Measurements from ENCODE around the gene LILRB2.
"Not testable (repeated sequence)": the region's sequence is repeated elsewhere in the genome, so short reads cannot be mapped to it uniquely, and the experiment has no call there.

LILRB2 gene

DNA sequence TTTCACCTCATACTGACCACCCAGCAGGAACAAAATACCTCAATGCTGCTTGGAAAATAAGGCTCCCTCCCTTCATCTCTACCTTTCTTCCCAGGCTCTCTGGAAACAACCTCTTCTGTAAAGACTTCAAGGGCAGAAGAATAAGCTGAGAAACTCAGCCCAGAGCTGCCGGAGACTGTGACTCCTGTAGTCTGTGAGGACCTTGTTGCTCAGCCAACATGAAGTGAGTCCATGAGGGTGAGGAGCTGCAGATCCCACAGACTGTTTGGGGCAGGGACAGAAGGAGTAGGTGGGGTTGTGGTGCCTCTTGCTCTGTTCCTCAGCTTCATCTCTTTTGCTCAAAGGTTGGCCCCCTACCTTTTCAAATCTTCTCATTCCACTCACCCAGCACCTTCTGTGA lies 24.2 kb upstream of the LILRB2 start:
- DNase-seq (ENCODE audit: low read depth), result no peak

DNA sequence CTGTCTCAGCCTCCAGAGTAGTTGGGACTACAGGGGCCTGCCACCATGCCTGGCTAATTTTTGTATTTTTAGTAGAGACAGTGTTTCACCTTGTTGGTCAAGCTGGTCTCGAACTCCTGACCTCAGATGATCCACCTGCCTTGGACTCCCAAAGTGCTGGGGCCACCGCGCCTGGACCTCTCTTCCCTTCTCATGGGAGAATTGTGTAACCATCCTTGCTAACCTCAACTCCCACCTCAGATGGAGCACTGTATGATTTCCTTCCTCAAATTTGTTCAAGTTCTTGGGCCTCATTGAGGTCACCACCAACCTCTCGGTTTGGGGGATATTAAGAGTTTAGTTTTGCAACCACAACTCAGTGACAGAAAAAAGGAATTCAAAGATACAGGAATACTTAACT lies 21.3 kb upstream of the LILRB2 start:
- no peak for DNase-seq (ENCODE audit: low read depth)

DNA sequence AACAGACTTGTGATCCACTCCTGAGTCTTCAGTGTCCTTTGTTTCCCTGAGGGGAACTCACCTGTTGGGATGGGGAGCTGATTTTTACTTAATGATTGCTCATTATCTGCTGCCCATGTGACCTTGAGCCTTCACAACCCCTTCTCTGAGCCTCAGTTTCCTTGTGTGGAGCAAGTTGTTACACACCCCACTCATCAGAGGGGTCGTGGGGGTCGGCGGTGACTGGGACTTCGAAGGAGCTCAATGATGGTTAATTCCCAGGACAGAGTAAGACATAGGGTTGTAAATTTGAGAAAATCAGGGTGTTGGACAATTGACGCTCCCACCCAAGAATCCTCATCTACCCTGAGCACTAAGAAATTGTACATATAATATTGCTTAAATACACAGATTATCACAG lies 18.6 kb upstream of the LILRB2 start:
- DNase-seq (ENCODE audit: low read depth), result no peak

DNA sequence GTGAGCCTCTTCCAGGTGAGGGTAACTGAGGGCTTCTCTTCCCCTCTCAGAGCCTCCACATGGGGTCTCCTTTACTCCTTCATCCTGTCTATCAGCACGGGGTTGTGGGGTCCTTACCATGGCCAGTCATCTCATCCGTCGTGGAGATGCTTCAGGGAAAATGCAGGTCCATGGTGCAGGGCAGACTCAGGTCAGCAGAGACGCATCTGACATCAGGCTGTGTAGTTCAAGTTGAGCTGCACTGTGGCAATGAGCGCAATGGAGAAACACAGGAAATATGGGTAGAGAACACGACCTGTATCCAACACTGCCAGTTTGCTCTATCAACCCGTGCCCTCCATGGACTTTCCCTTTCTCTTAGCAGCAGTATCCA lies 18.2 kb upstream of the LILRB2 start:
- DNase-seq (ENCODE audit: low read depth), result no peak

DNA sequence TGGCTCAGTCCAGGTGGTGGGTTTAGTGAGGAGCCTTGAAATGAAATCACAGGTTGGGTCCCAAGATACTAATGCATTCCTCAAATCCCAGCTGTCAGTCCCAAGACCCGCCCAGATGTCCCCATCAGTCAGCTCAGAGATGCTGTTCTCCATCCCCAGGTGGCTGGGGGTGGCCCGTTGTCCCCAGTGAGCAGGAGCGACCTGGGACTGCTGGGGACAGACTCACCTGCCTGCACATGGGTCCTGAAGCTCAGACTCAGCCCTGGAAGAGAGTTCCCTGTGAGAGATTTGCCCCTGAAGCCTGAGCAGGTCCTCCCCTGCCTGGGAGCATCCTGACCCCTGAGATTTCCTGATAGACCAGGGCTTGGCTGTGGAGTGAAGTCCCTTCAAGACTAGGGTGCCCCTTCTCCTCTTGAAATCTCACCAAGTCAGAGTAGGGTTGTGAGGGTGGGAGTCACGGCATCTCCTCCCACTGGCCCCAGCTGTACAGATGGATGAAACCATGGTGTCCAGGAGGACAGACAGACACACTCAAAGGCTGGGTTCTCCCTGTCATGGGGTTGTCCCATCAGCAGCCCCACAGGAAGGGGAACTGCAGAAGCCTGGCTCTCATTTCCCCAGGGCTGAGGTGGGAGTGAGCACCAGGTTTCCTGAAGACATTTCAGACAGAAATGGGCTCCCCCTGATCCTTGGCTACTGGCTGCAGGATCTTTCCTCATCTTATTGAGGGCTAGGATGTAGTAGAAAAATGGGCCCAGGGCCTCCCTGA lies 17.6 kb upstream of the LILRB2 start:
- no peak for DNase-seq (ENCODE audit: low read depth)

DNA sequence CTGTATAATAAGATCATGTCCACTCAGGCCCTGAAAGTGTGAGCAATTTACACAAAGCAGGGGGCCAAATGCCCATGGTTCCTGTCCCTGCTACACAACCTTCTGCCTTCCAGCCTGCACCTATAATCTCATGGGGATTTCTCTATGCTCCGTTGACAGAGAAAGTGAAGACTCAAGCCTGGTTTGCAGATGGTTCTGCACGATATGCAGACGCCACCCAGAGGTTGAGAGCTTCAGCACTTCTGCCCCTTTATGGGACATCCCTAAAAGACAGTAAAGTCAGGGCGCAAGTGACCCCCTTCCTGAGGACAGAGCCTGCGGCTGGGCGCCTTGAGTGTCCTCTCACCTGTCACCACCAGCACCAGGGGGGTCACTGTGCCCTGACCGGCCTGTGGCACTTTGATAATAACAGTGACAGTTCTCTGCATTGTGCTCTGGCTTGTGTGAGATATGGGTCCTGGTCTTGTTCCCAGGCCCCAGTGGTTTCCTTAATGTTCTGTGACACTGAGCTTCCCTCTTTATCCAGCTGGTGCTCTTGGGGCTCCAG lies 16.9 kb upstream of the LILRB2 start:
- no peak for DNase-seq (ENCODE audit: low read depth)

DNA sequence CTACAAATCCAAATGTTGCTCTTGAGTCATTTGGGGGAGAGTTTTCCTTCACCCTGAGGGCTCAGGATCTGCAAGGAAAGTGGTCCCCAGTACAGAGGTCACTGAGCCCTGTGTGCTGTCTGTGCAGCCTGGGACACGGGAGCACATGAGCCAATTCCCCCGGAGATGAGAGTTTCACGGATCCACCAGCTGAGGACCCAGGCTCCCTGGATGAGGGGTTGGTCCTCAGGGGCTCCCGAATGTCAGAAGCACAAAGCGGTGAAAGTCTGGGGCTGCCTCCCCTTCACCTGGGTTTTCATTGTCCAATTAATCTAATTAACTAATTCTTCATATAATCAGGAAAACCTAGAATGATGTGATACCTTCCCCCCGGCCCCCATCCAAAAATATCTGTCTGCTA lies 13.6 kb upstream of the LILRB2 start:
- no peak for DNase-seq (ENCODE audit: low read depth)

DNA sequence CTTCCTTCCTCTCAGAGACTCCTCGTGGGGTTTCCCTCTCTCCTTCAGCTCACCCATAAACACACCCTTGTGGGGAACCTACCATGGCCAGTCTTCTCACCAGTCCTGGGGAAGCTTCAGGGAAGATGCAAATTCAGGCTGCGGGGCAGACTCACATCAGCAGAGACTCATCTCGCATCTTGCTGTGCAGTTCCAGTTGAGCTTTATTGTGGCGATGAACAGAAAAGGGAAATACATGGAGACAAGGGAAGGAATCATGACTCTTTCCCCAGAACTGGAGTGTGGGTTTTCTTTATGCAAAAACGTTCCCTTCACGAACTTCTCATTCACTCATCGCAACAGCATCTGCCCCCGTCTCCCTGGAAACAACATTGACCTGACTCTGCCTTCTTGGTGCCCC lies 8.2 kb upstream of the LILRB2 start:
- DNase-seq (ENCODE audit: low read depth), result not testable (repeated sequence)

DNA sequence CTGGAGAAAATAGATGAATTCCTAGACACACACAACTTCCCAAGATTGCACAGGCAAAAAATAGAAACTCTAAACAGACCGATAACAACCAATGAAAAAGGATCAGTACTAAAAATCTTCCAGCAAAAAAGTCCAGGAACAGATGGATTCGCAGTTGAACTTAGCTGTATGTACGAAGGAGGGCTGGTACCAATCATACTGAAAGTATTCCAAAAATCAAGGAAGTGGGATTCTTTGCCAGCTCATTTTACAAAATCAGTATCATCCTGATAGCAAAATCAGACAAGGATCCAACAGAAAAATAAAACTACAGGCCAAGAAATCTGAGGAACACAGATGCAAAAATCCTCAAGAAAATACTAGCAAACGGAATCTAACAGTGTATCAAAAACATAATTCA lies 6.5 kb upstream of the LILRB2 start:
- no peak for DNase-seq (ENCODE audit: low read depth)

DNA sequence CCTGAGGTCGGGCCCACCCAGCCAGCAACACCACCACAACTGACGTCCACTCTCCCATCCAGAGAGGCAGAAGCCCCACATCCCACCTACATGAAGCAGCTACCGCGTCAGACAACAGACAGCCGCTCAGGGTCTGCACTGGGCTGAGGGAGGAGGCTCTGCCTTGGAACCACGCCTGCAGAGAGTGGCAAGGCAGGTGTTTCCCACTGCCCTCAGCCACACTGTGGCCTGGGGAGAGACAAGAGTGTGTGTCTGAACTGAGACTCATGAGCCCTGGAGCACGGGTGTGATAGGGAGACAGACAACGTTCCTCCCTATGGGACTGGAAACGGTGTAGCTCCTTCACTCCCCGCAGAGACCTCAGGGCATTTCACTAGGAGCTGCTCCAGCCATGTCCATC lies 5.4 kb upstream of the LILRB2 start:
- DNase-seq (ENCODE audit: low read depth), result not testable (repeated sequence)

DNA sequence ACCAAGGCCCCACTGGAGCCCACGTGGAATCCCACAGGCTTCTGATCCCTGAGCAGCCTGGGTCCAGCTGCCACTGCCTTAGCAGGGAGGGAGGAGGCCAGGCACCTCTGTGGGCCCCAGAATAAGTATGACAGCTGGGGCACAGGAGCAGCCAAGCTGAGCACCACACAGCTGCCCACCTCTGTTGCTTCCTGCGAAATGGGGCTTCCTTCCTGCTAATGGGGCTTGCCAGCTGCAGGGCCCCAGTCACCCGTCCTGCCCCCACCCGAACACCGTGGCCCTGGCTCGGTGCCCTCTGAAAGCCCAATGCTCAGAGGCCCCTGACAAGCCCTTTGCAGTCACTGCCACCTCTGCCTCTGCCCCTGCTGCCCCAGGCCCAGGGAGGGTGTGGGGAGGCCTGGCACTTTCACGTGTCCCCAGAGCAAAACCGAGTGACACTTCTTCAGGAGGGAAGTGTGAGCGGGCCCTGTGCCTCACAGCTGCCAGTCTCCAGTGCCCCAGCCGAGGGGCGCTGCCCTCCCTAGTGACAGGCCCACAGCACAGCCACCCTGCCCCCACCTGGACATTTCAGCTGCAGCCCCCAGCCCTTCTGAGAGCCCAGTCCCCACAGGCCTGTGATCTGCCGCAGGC lies 4.6 kb upstream of the LILRB2 start:
- DNase-seq (ENCODE audit: low read depth), result not testable (repeated sequence)

DNA sequence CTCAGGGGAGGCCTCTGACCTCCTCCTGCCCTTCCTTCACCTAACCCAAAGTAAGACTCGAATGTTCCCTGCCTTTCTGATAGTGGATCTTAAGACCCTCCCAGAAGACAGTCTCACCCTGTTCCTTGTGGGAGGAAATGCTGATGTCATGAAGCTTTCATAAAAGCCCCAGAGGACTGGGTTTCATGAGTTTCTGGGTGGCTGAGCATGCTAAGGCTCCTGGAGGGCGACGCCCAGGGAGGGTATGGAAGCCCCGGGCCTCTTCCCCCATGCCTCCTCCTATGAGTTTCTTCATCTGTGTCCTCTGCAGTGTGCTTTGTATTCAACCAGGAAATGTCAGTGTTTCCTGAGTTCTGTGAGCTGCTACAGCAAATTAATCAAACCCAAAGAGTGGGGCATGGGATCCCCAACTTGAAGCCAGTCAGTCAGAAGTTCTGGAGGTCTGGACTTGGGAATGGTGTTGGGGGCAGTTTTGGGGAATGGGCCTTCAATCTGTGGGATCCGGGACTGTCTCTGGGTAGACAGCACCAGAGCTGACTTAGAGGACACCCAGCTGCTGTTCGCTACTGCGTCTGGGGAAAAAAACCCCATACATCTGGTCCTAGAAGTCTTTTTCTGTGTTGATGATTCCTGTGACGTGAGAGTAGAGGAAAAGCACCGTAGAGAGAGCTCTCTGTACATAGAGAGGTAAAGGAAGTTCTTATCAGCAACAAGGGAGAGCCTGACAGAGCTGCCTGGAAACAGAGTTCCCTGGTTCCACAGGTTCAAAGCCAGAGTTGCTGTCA lies 2.0 kb upstream of the LILRB2 start:
- no peak for DNase-seq (ENCODE audit: low read depth)

DNA sequence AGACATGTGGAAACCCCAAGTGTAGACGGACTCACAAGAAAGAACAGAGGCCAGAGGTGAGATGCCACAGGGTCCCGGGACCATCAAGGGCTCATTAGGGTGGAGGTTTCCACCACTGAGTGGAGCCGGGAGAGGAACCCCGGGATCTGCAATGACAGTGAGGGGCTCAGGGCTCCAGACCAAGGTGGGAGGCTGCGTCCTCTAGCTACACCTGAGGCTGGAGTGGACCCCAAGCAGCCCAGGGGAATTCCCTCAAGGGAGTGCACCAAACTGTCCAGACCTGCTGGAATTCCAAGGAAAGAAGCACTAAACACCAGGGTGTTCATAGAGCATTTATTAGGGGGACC lies 792 bp upstream of the LILRB2 start:
- not testable (repeated sequence) for DNase-seq (ENCODE audit: low read depth)

DNA sequence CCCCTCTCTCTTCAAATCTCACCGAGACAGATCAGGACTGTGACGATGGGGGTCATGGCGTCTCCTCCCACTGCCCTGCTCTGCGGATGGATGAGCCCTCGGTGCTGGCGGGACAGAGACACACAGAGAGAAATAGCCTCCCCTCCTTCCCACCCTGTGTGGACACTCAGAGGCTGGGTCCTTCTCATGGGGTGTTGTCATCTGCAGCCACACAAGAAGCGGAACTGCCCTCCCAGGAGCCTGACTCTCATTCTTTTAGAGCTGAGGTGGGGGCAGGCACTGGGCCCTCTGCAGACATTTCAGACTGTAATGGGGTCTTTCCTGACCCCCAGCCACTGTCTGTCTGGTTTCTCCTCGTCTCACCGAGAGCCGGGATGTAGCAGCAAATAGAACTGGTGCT lies 469 bp downstream of the LILRB2 start:
- DNase-seq (ENCODE audit: low read depth), result not testable (repeated sequence)

DNA sequence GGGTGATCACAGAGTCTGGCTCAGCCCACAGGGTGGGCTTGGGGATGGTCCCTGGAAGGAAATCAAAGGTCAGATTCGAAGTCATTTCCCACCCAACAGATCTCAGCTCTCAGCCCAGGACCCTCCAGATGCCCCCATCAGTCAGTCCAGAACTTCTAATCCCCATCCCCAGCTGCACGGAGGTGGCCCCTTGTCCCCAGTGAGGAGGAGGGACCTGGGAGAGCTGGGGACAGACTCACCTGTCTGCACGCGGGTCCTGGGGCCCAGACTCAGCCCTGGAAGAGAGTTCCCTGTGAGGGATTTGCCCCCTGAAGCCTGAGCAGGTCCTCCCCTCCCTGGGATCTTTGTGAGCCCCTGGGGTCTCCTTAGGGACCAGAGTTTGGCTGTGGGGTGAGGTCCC lies 885 bp downstream of the LILRB2 start:
- DNase-seq (ENCODE audit: low read depth), result not testable (repeated sequence)

DNA sequence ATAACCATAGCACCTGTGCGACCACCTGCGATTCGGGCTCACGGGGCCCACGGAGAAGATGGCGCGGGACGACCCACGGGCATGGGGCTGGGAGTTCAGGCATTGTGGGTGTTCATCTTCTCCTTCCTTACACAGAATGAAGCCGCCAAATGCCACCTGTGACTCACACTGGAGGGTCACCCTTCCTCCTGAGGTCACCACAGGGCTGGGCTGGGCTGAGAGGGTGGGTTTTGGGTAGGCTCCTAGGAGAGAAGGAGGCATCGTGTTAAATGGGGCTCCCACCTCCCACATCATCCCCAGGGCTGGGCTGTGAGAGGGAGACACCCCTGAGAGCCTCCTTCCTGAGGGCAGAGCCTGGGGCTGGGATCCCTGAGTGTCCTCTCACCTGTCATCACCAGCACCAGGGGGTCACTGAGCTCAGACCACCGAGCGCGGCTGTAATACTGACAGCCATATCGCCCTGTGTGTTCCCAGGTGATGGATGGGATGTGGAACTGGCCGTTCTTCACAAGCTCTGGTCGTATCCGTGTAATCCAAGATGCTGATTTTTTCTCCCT lies 1.4 kb downstream of the LILRB2 start:
- no peak for DNase-seq (ENCODE audit: low read depth)

DNA sequence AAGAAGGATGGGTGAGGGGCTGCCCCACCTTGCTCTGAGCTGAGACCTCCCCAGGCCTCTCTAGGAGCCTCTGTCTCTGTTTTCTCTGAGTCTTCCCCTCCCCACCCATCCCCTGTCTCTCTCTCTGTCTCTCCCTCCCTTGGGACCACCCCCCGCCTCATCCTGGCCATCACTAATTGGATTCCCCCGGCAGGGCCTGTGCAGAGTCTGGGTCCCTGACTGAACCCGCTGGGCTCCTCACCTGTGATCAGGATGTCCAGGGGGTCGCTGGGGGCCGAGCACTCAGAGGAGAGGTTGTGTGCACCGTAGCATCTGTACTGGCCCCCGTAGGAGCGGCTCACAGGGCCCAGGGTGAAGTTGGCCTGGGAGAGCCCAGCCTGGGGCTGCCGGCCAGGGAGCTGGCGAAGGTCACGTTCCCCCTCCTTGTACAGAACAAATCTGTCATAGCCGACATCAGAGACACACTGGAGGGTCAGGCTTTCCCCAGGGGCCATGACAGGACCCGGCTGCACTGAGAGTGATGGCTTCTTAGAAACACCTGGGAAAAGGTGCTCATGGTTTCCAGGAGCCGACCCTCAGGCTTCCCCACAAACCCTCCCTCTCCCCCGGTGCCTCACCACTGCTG lies 2.2 kb downstream of the LILRB2 start:
- not testable (repeated sequence) for DNase-seq (ENCODE audit: low read depth)

DNA sequence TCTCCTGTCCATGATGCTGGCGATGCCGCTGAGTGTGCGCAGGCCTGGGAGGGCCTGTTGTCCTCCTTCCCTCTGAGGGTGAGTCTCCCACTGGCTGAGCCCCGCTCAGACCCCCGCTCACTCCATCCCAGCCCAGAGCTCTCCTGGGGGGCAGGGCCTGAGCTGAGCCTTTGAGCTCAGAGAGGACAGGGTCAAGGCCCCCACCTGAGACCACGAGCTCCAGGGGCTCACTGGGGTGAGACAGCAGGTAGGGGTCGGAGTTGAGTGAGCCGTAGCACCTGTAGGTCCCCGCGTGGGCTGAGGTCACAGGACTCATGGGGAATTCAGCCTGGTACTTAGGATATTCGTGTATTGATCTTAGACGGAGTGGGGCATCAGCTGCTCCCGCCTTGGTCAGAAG lies 2.9 kb downstream of the LILRB2 start:
- not testable (repeated sequence) for DNase-seq (ENCODE audit: low read depth)

DNA sequence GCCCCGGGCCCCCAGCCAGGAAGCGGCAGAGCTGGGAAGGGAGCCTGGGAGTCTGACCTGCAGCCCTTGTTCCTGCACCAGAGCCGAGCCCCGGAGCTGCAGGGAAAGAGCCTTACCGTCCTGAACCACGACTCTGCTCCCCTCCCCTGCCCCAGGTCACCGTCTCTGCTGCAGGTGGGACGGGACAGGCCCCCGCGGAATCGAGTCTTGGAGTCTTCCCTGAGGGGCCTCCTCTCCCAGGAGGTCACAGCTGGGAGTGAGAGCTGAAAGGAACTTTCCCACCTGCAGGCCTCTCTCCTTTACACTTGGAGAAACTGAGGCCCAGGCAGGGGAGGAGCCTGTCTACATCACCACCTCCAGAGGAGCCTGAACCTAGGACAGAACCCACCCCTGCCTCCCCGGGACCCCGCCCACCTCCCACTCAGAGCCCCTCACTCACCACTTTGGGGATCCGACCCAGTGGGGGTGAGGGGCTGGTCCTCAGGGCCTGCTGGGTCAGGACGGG lies 3.7 kb downstream of the LILRB2 start:
- not testable (repeated sequence) for DNase-seq (ENCODE audit: low read depth)

DNA sequence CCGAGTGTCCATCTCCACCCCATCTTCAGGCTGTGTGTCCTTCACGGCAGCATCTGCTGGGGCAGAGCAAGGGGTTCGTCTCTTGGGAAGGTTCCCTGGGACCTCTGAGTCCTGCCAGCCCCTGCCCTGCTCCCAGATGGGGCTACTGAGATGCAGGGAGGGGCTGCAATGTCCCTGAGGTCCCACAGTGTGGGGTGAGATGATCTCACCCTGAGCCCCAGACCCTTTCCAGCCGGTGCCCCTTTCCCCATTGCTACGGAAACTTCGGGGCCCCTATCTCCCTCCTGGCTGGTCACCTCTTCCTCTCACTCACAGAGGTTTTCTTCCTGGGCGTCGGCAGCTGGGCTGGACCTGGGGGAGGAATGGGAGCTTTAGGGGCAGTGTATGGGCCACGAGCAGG lies 5.0 kb downstream of the LILRB2 start:
- DNase-seq (ENCODE audit: low read depth), result no peak

DNA sequence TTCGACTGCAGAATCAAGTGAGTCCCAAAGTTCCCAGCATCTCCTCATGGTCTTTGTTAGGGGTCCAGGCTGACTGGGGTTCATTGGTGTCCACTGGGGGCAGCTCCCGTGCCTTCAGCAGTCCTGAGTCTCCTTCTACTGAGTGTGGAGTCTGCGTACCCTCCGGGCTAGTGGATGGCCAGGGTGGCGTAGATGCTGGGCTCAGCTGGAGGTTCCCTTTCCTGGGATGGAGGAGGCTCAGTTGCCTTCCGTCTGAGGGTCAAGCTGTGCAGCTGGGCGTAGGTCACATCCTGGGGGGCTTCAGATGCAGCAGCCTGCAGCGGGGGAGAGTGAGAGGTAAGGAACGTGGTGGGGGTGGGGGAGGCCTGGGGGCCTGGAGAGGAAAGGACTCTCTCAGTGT lies 6.4 kb downstream of the LILRB2 start:
- not testable (repeated sequence) for DNase-seq (ENCODE audit: low read depth)

DNA sequence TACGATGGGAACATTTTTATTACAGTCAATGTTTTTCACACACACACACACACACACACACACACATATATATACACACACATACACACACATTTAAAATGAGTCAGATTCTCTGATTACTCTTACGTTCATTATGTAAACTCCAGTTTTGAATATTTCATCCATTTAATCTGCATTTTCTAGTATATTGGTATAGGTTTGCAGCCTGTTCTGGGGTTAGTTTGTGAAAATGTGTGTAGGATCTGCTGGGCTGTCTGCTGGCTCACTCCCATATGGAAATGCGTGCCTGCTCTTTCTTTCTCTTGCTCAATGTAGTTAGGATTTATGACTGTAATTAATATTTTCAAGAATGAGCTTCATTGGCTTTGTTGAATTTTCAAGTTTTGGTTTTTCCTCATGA lies 7.1 kb downstream of the LILRB2 start:
- no peak for DNase-seq (ENCODE audit: low read depth)

Data from fibroblast of the conjunctiva (primary cell).